Measurements from ENCODE around the gene A2M. TPM values are rescaled to one million over a fixed set of nuclear protein-coding genes. Genes with fewer than 3 reads are reported as not detected.

Gene A2M
- total and polyA plus RNA-seq, 9 of the 15 experiments (the other 6 are each of a cell fraction or from before 2014, with no cell fraction given) = 0.08 to 2.3 TPM; not detected in 7

GRCh38 chr12:9034095-9034494 is 81.6 kb downstream of the A2M start (continued):
- no peak for TF ChIP-seq BRF2 (IDR thresholded peaks at IDR 0.05; ENCODE audit: borderline replicate concordance, insufficient read depth, insufficient read length)
- no peak for TF ChIP-seq JUND (IDR thresholded peaks at IDR 0.05; ENCODE audit: borderline replicate concordance, low read depth, low read length)
- no peak for TF ChIP-seq JUND (tag; IDR thresholded peaks at IDR 0.05; ENCODE audit: borderline replicate concordance, low read depth, low read length)
- TF ChIP-seq SRSF9 (IDR thresholded peaks at IDR 0.05; ENCODE audit: borderline replicate concordance, low read depth, low read length) = no peak
- TF ChIP-seq THAP7 (CRISPR knock-in tag; IDR thresholded peaks at IDR 0.05) = no peak
- no peak for TF ChIP-seq MTF1 (CRISPR knock-in tag; IDR thresholded peaks at IDR 0.05; ENCODE audit: borderline replicate concordance)
- no peak for TF ChIP-seq ZC3H11A (IDR thresholded peaks at IDR 0.05; ENCODE audit: low read depth, low read length)
- no peak for TF ChIP-seq ZNF644 (tag; IDR thresholded peaks at IDR 0.05; ENCODE audit: low read depth)
- TF ChIP-seq WHSC1 (IDR thresholded peaks at IDR 0.05; ENCODE audit: low read length) = no peak
- no peak for TF ChIP-seq SFPQ (IDR thresholded peaks at IDR 0.05; ENCODE audit: low read depth, low read length)

Measured in K562 (cell line).